Measurements from ENCODE around the gene SELENOS.

Gene SELENOS

GRCh38 chr15:101277038-101277822, at the start of gene SELENOS:
Gene SELENOS, minus strand, starts transcription at chr15:101277485. Its CDS starts 68 bp downstream, at chr15:101277417.
- in situ Hi-C loops (cut with HindIII; ENCODE audit: low sequenced_read_pairs): no loop called here

GRCh38 chr15:101326462-101327146, 49.3 kb upstream of the SELENOS start:
- in situ Hi-C loops (cut with HindIII; ENCODE audit: low sequenced_read_pairs): no loop called here

- in situ Hi-C loops (cut with HindIII; ENCODE audit: low sequenced_read_pairs): no loop called here
Measured at GRCh38 chr15:101326026-101326315, 48.7 kb upstream of the SELENOS start.

- in situ Hi-C loops (cut with HindIII; ENCODE audit: low sequenced_read_pairs): no loop called here
Measured at GRCh38 chr15:101325263-101326025, 48.2 kb upstream of the SELENOS start.

- in situ Hi-C loops (cut with HindIII; ENCODE audit: low sequenced_read_pairs): no loop called here
Measured at GRCh38 chr15:101324524-101325177, 47.4 kb upstream of the SELENOS start.

- in situ Hi-C loops (cut with HindIII; ENCODE audit: low sequenced_read_pairs): no loop called here
Measured at GRCh38 chr15:101323793-101324523, 46.7 kb upstream of the SELENOS start.

- in situ Hi-C loops (cut with HindIII; ENCODE audit: low sequenced_read_pairs): no loop called here
Measured at GRCh38 chr15:101322854-101323477, 45.7 kb upstream of the SELENOS start.

GRCh38 chr15:101322016-101322695, 44.9 kb upstream of the SELENOS start:
- in situ Hi-C loops (cut with HindIII; ENCODE audit: low sequenced_read_pairs): no loop called here

- in situ Hi-C loops (cut with HindIII; ENCODE audit: low sequenced_read_pairs): no loop called here
Measured at GRCh38 chr15:101320501-101321052, 43.3 kb upstream of the SELENOS start.

GRCh38 chr15:101318839-101319238, 41.6 kb upstream of the SELENOS start:
- in situ Hi-C loops (cut with HindIII; ENCODE audit: low sequenced_read_pairs): loop anchor here (10.0 kb wide), 1 partner anchor 346 kb away; no protein-coding TSS in a partner anchor

GRCh38 chr15:101318147-101318819, 41.0 kb upstream of the SELENOS start:
- in situ Hi-C loops (cut with HindIII; ENCODE audit: low sequenced_read_pairs): loop anchor here (10.0 kb wide), 1 partner anchor 347 kb away; no protein-coding TSS in a partner anchor

- in situ Hi-C loops (cut with HindIII; ENCODE audit: low sequenced_read_pairs): loop anchor here (10.0 kb wide), 1 partner anchor 347 kb away; no protein-coding TSS in a partner anchor
Measured at GRCh38 chr15:101317336-101317872, 40.1 kb upstream of the SELENOS start.

- in situ Hi-C loops (cut with HindIII; ENCODE audit: low sequenced_read_pairs): loop anchor here (10.0 kb wide), 1 partner anchor 348 kb away; no protein-coding TSS in a partner anchor
Measured at GRCh38 chr15:101316529-101316928, 39.2 kb upstream of the SELENOS start.

GRCh38 chr15:101315736-101316135, 38.5 kb upstream of the SELENOS start:
- in situ Hi-C loops (cut with HindIII; ENCODE audit: low sequenced_read_pairs): loop anchor here (10.0 kb wide), 1 partner anchor 349 kb away; no protein-coding TSS in a partner anchor

- in situ Hi-C loops (cut with HindIII; ENCODE audit: low sequenced_read_pairs): loop anchor here (10.0 kb wide), 1 partner anchor 350 kb away; no protein-coding TSS in a partner anchor
Measured at GRCh38 chr15:101314336-101315125, 37.2 kb upstream of the SELENOS start.

GRCh38 chr15:101313041-101313761, 35.9 kb upstream of the SELENOS start:
- in situ Hi-C loops (cut with HindIII; ENCODE audit: low sequenced_read_pairs): loop anchor here (10.0 kb wide), 1 partner anchor 352 kb away; no protein-coding TSS in a partner anchor
